Spleen (tissue), 11 donors: ENCODE measurements around the gene RIPK1. TPM values are rescaled to one million over a fixed set of nuclear protein-coding genes. Genes with fewer than 3 reads are reported as not detected.
"Not testable (repeated sequence)": the region's sequence is repeated elsewhere in the genome, so short reads cannot be mapped to it uniquely, and the experiment has no call there.

Experiments
- DNase-seq: peaks from one replicate; pipeline ENCODE4 v3.0.0-alpha.2; 2020
- H3K27ac ChIP-seq, 8 donors: fragments of 200-600 bp; sonication (generic) in 7 of 8; 1 replicate in 4 of 8; 2 replicates in 4 of 8; pipeline versions ENCODE4 v1.5.0 to v1.8.0; 2016 to 2021; ENCODE audit warnings: inconsistent platforms in 4 of 8, mild to moderate bottlenecking in 4 of 8, moderate library complexity in 1 of 8
- H3K27me3 ChIP-seq, 7 donors: fragments of 200-600 bp; sonication (generic) in 6 of 7; replicated peaks in 1 of 7; 1 replicate in 4 of 7; 2 replicates in 3 of 7; pipeline versions ENCODE4 v1.5.0 to v1.8.0; 2016 to 2021; ENCODE audit warnings: inconsistent platforms in 3 of 7, mild to moderate bottlenecking in 1 of 7
- H3K36me3 ChIP-seq, 6 donors: fragments of 200-600 bp; sonication (generic) in 5 of 6; 1 replicate in 4 of 6; 2 replicates in 2 of 6; pipeline versions ENCODE4 v1.5.0 to v1.8.0; 2016 to 2021; ENCODE audit warnings: inconsistent platforms in 2 of 6
- H3K4me1 ChIP-seq, 6 donors: fragments of 200-600 bp; sonication (generic) in 5 of 6; 1 replicate in 3 of 6; 2 replicates in 3 of 6; pipeline versions ENCODE4 v1.5.0 to v1.8.0; 2016 to 2021; ENCODE audit warnings: inconsistent platforms in 3 of 6
- H3K4me3 ChIP-seq, 8 donors: fragments of 200-600 bp; sonication (generic) in 7 of 8; 1 replicate in 4 of 8; 2 replicates in 4 of 8; pipeline versions ENCODE4 v1.5.0 to v1.8.0; 2016 to 2021; ENCODE audit warnings: inconsistent platforms in 4 of 8, mild to moderate bottlenecking in 4 of 8, moderate library complexity in 2 of 8
- H3K9me3 ChIP-seq, 8 donors: fragments of 200-600 bp; sonication (generic) in 7 of 8; 1 replicate in 4 of 8; 2 replicates in 4 of 8; pipeline versions ENCODE4 v1.5.0 to v1.8.0; 2016 to 2021; ENCODE audit warnings: inconsistent platforms in 4 of 8
- POLR2A ChIP-seq, 3 donors: fragments of 450-650 bp; IDR thresholded peaks; one replicate each; pipeline ENCODE4 v1.5.1; 2017; ENCODE audit warnings: antibody characterized with exemption in 3 of 3, mild to moderate bottlenecking in 1 of 3
- POLR2AphosphoS5 ChIP-seq, 3 donors: sonication (generic); formaldehyde crosslinking; IDR thresholded peaks; one replicate each; pipeline ENCODE4 v1.5.1; 2017; ENCODE audit warnings: antibody characterized with exemption in 3 of 3
- WGBS, 5 donors: extraction: QIAGEN DNeasy Blood & Tissue Kit in 3 of 5; methylation state at CpG; one replicate each; pipeline versions ENCODE4 v1.1.5 to v1.1.7; 2013 to 2018; 5-methylcytosine and 5-hydroxymethylcytosine counted together
- intact Hi-C: fragments of 100-400 bp; cut with DNase I; formaldehyde crosslinking; loops from one replicate; pipeline ENCODE4 v1.15.0; 2023; ENCODE audit warnings: low total_unique reads
- polyA plus RNA-seq, 3 donors: library from polyadenylated mRNA; stranded (reverse); fragments of 200-250 nt; gene quantifications; one replicate each; pipeline ENCODE4 v1.2.1, GENCODE V29; 2013
- total RNA-seq, 7 donors: library from RNA; depleted of rRNA in 3 of 7; stranded (reverse); fragments of >200 nt in 3 of 7; fragmentation: NEBNext Ultra II Directional in 4 of 7; extraction: Animal tissue kit (Norgen Biotek cat#: 25700) in 4 of 7; gene quantifications; one replicate each; pipeline versions ENCODE4 v1.1.0 to v1.2.1, GENCODE V29; 2016 to 2021
- TF ChIP-seq, protein P1 (sequence below), 11 experiments: fragments of 200-600 bp in 7 of 11; fragments of 450-650 bp in 4 of 11; sonication (generic) in 4 of 11; IDR thresholded peaks in 8 of 11; conservative IDR thresholded peaks in 3 of 11; 1 replicate in 7 of 11; 2 replicates in 4 of 11; pipeline versions ENCODE4 v1.4.0 to v1.8.0; 2016 to 2021; ENCODE audit warnings: antibody characterized with exemption in 11 of 11, inconsistent platforms in 4 of 11, mild to moderate bottlenecking in 1 of 11
- donor health status: healthy with polysubstance abuse.
- donor health status: DM: no; HTN: no; CAD: no; lungs with moderate emphysema.
- donor health status: DM: no; HTN: no; CAD: no.
- donor health status: Bipolar disorder and iron deficiency.
- donor health status: healthy.
- donor health status: DM: no; HTN: no; CAD: no.
- donor health status: DM: yes; HTN: yes; CAD: no.

The RIPK1 gene
- total and polyA plus RNA-seq, 10 donors, result 8.7 to 37.1 (median 27.1) TPM

DNA sequence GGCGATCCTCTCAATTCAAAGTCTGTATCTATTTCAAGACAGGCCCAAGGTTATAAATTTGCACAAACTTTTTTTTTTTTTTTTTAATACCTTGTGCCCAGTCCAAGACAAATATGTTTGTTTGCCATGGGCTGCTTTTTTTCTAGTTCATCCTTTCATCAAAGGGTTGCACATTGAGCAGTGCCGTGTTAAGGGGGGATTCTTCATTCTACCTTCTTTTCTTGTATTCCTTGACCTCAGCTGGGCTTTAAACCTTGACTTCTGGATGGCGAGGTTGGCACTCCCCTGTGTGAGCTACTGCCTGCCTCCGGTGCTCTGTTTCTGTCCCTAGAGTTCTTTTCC is 7.4 kb downstream of the RIPK1 start:
- Histone ChIP-seq H3K27ac (peak overlapping the region in 4 of 8 donors; percentile 16 to 50 (median 38)), H3K9me3 (no peaks in the 10 kb centered on the region), H3K4me3 (no peak overlapping the region), H3K27me3 (no peaks in the 10 kb centered on the region), H3K36me3 (peaks cover 2 to 63% (median 34%) of the 10 kb centered on the region in 6 donors), H3K4me1 (peaks cover 8 to 79% (median 34%) of the 10 kb centered on the region in 6 donors)
- intact Hi-C loops, result no loop called here
- TF ChIP-seq POLR2A (IDR thresholded peaks at IDR 0.05), result no peak
- TF ChIP-seq, protein P1, sequence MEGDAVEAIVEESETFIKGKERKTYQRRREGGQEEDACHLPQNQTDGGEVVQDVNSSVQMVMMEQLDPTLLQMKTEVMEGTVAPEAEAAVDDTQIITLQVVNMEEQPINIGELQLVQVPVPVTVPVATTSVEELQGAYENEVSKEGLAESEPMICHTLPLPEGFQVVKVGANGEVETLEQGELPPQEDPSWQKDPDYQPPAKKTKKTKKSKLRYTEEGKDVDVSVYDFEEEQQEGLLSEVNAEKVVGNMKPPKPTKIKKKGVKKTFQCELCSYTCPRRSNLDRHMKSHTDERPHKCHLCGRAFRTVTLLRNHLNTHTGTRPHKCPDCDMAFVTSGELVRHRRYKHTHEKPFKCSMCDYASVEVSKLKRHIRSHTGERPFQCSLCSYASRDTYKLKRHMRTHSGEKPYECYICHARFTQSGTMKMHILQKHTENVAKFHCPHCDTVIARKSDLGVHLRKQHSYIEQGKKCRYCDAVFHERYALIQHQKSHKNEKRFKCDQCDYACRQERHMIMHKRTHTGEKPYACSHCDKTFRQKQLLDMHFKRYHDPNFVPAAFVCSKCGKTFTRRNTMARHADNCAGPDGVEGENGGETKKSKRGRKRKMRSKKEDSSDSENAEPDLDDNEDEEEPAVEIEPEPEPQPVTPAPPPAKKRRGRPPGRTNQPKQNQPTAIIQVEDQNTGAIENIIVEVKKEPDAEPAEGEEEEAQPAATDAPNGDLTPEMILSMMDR (IDR thresholded peaks at IDR 0.05 in 8 of 11, conservative IDR thresholded peaks at IDR 0.05 in 3 of 11), result no peak
- TF ChIP-seq POLR2AphosphoS5 (IDR thresholded peaks at IDR 0.05), result no peak
- DNase-seq, result no peak
- 48 to 55% (median 50%) methylated on average over 4 of the region's 4 CpGs for WGBS, 5 donors

DNA sequence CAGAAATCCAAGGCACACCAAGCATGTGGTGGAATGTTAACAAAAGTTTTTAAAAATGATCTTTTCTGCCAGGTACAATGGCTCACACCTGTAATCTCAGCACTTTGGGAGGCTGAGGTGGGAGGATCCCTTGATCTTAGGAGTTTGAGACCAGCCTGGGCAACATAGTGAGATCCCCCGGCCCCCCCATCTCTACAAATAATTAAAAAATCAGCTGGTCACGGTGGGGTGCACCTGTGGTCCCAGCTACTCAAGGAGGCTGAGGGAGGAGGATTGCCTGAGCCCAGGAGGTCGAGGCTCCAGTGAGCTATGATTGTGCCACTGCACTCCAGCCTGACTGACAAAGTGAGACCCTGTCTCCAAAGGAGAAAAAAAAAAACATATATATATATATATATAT is 8.0 kb downstream of the RIPK1 start:
- Histone ChIP-seq H3K27ac (peak overlapping the region in 2 of 8 donors; percentile 34 to 41), H3K9me3 (no peaks in the 10 kb centered on the region), H3K36me3 (peaks cover 2 to 68% (median 40%) of the 10 kb centered on the region in 6 donors), H3K4me3 (no peak overlapping the region), H3K27me3 (no peaks in the 10 kb centered on the region), H3K4me1 (peaks cover 8 to 74% (median 30%) of the 10 kb centered on the region in 6 donors)
- intact Hi-C loops, result no loop called here
- TF ChIP-seq, protein P1 (IDR thresholded peaks at IDR 0.05 in 8 of 11, conservative IDR thresholded peaks at IDR 0.05 in 3 of 11), result no peak
- 89 to 94% (median 94%) methylated on average over 3 of the region's 3 CpGs for WGBS, 5 donors
- DNase-seq, result no peak

- Histone ChIP-seq H3K27me3 (no peaks in the 10 kb centered on the region), H3K4me3 (no peak overlapping the region), H3K4me1 (peaks cover 8 to 72% (median 26%) of the 10 kb centered on the region in 6 donors), H3K9me3 (no peaks in the 10 kb centered on the region), H3K36me3 (peaks cover 2 to 79% (median 48%) of the 10 kb centered on the region in 6 donors), H3K27ac (no peak overlapping the region)
- DNase-seq, result no peak
- 83 to 93% (median 88%) methylated on average over 9 of the region's 9 CpGs for WGBS, 5 donors
- intact Hi-C loops, result no loop called here
- TF ChIP-seq POLR2AphosphoS5 (IDR thresholded peaks at IDR 0.05) (peak in 1 of 3 donors; percentile 25), POLR2A (IDR thresholded peaks at IDR 0.05) (no peak)
- TF ChIP-seq, protein P1 (IDR thresholded peaks at IDR 0.05 in 8 of 11, conservative IDR thresholded peaks at IDR 0.05 in 3 of 11), result no peak
These were observed 9.1 kb downstream of the RIPK1 start for GRCh38 chr6:3077430-3077829.

DNA sequence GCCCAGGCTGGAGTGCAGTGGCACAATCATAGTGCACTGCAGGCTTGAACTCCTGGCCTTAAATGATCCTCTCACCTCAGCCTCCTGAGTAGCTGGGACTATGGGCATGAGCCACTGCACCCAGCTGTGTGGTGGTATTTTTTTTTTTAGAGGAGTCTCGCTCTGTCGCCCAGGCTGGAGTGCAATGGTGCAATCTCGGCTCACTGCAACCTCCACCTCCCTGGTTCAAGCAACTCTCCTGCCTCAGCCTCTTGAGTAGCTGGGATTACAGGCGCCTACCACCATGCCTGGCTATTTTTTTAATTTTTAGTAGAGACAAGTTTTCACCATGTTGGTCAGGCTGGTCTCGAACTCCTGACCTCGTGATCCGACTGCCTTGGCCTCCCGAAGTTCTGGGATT is 10.7 kb downstream of the RIPK1 start:
- H3K27me3 ChIP-seq, DNase-seq, H3K9me3 ChIP-seq, H3K27ac ChIP-seq, intact Hi-C loops, H3K4me3 ChIP-seq: not testable (repeated sequence)
- WGBS, 5 donors, result 92 to 97% (median 94%) methylated on average over 8 of the region's 8 CpGs
- Histone ChIP-seq H3K4me1 (peaks cover 8 to 63% (median 27%) of the 10 kb centered on the region in 6 donors), H3K36me3 (peaks cover 8 to 79% (median 63%) of the 10 kb centered on the region in 6 donors)

GRCh38 chr6:3079682-3080081 is 11.4 kb downstream of the RIPK1 start:
- DNase-seq, result no peak
- Histone ChIP-seq H3K4me1 (peaks cover 8 to 56% (median 26%) of the 10 kb centered on the region in 6 donors), H3K27me3 (no peaks in the 10 kb centered on the region), H3K27ac (no peak overlapping the region), H3K9me3 (no peaks in the 10 kb centered on the region), H3K4me3 (no peak overlapping the region), H3K36me3 (peaks cover 8 to 84% (median 69%) of the 10 kb centered on the region in 6 donors)
- intact Hi-C loops, result no loop called here
- TF ChIP-seq, protein P1 (IDR thresholded peaks at IDR 0.05 in 8 of 11, conservative IDR thresholded peaks at IDR 0.05 in 3 of 11), result no peak
- TF ChIP-seq POLR2AphosphoS5 (IDR thresholded peaks at IDR 0.05) (no peak), POLR2A (IDR thresholded peaks at IDR 0.05) (no peak)
- WGBS, 5 donors, result 98 to 100% (median 100%) methylated on average over 1 of the region's 1 CpG
